Panc1 (cell line): ENCODE results near the gene MAGEF1. TPM values are rescaled to one million over a fixed set of nuclear protein-coding genes. Genes with fewer than 3 reads are reported as not detected.

Experiments used
- ATAC-seq: fragments of 200-7000 bp; cut with Tn5 transposase; 2 replicates; pipeline ENCODE4 v1.9.1; 2020; ENCODE audit warnings: mild to moderate bottlenecking, moderate library complexity
- BruUV-seq: library from RNA; stranded (reverse); fragments of 400-500 nt; replicated peaks from 2 replicates; lab custom pipeline; 2021; lab: Mats Ljungman, UMichigan
- CTCF ChIA-PET: fragments of 300-600 bp; sonication (Branson Sonifier 250); formaldehyde crosslinking; loops from one replicate; lab custom pipeline; 2022; ENCODE audit warnings: antibody characterized with exemption; lab: Charles Lee
- POLR2A ChIA-PET: fragments of 300-600 bp; sonication (Branson Sonifier 250); formaldehyde crosslinking; loops from one replicate; lab custom pipeline; 2022; ENCODE audit warnings: antibody characterized with exemption; lab: Charles Lee
- DNase-seq: peaks from one replicate; pipeline ENCODE4 v3.0.0-alpha.2; 2010; ENCODE audit warnings: low read depth, low spot score
- H3K27ac ChIP-seq: 2 replicates; pipeline ENCODE4 v1.5.1; 2011; ENCODE audit warnings: mild to moderate bottlenecking, low read length, inconsistent platforms
- H3K27me3 ChIP-seq: fragments of 200-500 bp; sonication (Bioruptor generic); 2 replicates; pipeline ENCODE4 v1.6.0; 2014; ENCODE audit warnings: low read length, inconsistent platforms; ENCODE audit not compliant: control insufficient read depth, insufficient read depth
- H3K36me3 ChIP-seq: fragments of 200-500 bp; sonication (Bioruptor generic); 2 replicates; pipeline ENCODE4 v1.5.1; 2014; ENCODE audit warnings: inconsistent platforms, mild to moderate bottlenecking, low read length, moderate library complexity; ENCODE audit not compliant: control insufficient read depth, insufficient read depth
- H3K4me1 ChIP-seq: 2 replicates; pipeline ENCODE4 v1.5.1; 2011; ENCODE audit warnings: inconsistent platforms, mild to moderate bottlenecking, low read length, moderate library complexity; ENCODE audit not compliant: control insufficient read depth, insufficient read depth
- H3K4me3 ChIP-seq, 2 experiments: 2 replicates each; pipeline ENCODE4 v1.5.1; 2011 to 2012; ENCODE audit warnings: low read depth in 2 of 2, low read length in 2 of 2, mild to moderate bottlenecking in 2 of 2, inconsistent platforms in 1 of 2, moderate library complexity in 1 of 2
- H3K9me3 ChIP-seq: fragments of 200-500 bp; sonication (Bioruptor generic); 2 replicates; pipeline ENCODE4 v1.5.1; 2014; ENCODE audit warnings: low read depth, mild to moderate bottlenecking, inconsistent platforms, low read length, moderate library complexity; ENCODE audit not compliant: control insufficient read depth, insufficient read depth
- CTCF ChIP-seq: fragments of 450-650 bp; IDR thresholded peaks from 2 replicates; pipeline ENCODE4 v1.5.1; 2017; ENCODE audit warnings: mild to moderate bottlenecking
- POLR2AphosphoS5 ChIP-seq: IDR thresholded peaks from 2 replicates; pipeline ENCODE4 v1.6.1; 2012; ENCODE audit warnings: mild to moderate bottlenecking, low read depth, low read length, moderate library complexity
- SIN3A ChIP-seq: IDR thresholded peaks from 2 replicates; pipeline ENCODE4 v1.6.1; 2012; ENCODE audit warnings: low read depth, mild to moderate bottlenecking, low read length, moderate library complexity, borderline replicate concordance; ENCODE audit not compliant: insufficient read depth
- TCF7L2 ChIP-seq: IDR thresholded peaks from 2 replicates; pipeline ENCODE4 v1.6.1; 2011; ENCODE audit warnings: mild to moderate bottlenecking, low read depth, low read length, inconsistent platforms
- in situ Hi-C: cut with HindIII; loops from 2 replicates; pipeline ENCODE4 v1.10.0; 2016; ENCODE audit warnings: low sequenced_read_pairs, low pct_unique_long_range_greater_than_20kb
- intact Hi-C: fragments of 100-400 bp; cut with micrococcal nuclease; formaldehyde crosslinking; loops from one replicate; pipeline ENCODE4 v1.10.0; 2022; ENCODE audit not compliant: unreplicated experiment
- total RNA-seq: library from RNA; stranded (reverse); gene quantifications from one replicate; pipeline ENCODE4 v1.2.1, GENCODE V29; 2021; ENCODE audit not compliant: unreplicated experiment
- TF ChIP-seq, protein P1 (sequence below), 2 experiments: IDR thresholded peaks; 2 replicates each; pipeline ENCODE4 v1.6.1; 2011 to 2012; ENCODE audit warnings: low read depth in 2 of 2, control low read depth in 1 of 2, low read length in 1 of 2, mild to moderate bottlenecking in 1 of 2, moderate library complexity in 1 of 2; ENCODE audit not compliant: insufficient read depth in 1 of 2

The MAGEF1 gene
- total RNA-seq, 1 experiment from 2014 or later = 27.7 TPM

GRCh38 chr3:184697845-184698244 is 14.0 kb downstream of the MAGEF1 start:
- no peaks in the 10 kb centered on the region for H3K36me3 ChIP-seq
- H3K4me1 ChIP-seq = no peaks in the 10 kb centered on the region
- in situ Hi-C loops (no loop called here), intact Hi-C loops (no loop called here)
- no peak overlapping the region for H3K27ac ChIP-seq
- no peaks in the 10 kb centered on the region for H3K27me3 ChIP-seq
- ChIA-PET CTCF (interaction anchor here (0.6 kb wide), 1 partner anchor 103 kb away, joined by 5 read pairs; no protein-coding TSS in a partner anchor), POLR2A (no interaction called here)
- TF ChIP-seq SIN3A = no peak
- TF ChIP-seq POLR2AphosphoS5 = no peak
- TF ChIP-seq, protein P1, sequence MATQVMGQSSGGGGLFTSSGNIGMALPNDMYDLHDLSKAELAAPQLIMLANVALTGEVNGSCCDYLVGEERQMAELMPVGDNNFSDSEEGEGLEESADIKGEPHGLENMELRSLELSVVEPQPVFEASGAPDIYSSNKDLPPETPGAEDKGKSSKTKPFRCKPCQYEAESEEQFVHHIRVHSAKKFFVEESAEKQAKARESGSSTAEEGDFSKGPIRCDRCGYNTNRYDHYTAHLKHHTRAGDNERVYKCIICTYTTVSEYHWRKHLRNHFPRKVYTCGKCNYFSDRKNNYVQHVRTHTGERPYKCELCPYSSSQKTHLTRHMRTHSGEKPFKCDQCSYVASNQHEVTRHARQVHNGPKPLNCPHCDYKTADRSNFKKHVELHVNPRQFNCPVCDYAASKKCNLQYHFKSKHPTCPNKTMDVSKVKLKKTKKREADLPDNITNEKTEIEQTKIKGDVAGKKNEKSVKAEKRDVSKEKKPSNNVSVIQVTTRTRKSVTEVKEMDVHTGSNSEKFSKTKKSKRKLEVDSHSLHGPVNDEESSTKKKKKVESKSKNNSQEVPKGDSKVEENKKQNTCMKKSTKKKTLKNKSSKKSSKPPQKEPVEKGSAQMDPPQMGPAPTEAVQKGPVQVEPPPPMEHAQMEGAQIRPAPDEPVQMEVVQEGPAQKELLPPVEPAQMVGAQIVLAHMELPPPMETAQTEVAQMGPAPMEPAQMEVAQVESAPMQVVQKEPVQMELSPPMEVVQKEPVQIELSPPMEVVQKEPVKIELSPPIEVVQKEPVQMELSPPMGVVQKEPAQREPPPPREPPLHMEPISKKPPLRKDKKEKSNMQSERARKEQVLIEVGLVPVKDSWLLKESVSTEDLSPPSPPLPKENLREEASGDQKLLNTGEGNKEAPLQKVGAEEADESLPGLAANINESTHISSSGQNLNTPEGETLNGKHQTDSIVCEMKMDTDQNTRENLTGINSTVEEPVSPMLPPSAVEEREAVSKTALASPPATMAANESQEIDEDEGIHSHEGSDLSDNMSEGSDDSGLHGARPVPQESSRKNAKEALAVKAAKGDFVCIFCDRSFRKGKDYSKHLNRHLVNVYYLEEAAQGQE (IDR thresholded peaks at IDR 0.05; ENCODE audit: insufficient read depth in 1 of 2, low read depth in 2 of 2, low read length in 1 of 2) = no peak
- TF ChIP-seq CTCF = no peak
- TF ChIP-seq TCF7L2 = no peak
- no TSS peak for BruUV-seq
- no peaks in the 10 kb centered on the region for H3K9me3 ChIP-seq
- H3K4me3 ChIP-seq = no peak overlapping the region
- ATAC-seq (0 out of 2 replicates have a peak, but pooled peaks have one; percentile 24), DNase-seq (no peak)

- H3K36me3 ChIP-seq = no peaks in the 10 kb centered on the region
- intact Hi-C loops (no loop called here), in situ Hi-C loops (no loop called here)
- no peaks in the 10 kb centered on the region for H3K9me3 ChIP-seq
- TF ChIP-seq CTCF (no peak), SIN3A (no peak), POLR2AphosphoS5 (no peak), TCF7L2 (no peak)
- TF ChIP-seq, protein P1 (IDR thresholded peaks at IDR 0.05; ENCODE audit: insufficient read depth in 1 of 2, low read depth in 2 of 2, low read length in 1 of 2) = no peak
- no peak overlapping the region for H3K4me3 ChIP-seq
- DNase-seq (no peak), ATAC-seq (no peak)
- no peaks in the 10 kb centered on the region for H3K4me1 ChIP-seq
- ChIA-PET CTCF (interaction anchor here (0.6 kb wide), 1 partner anchor 147 kb away, joined by 3 read pairs; no protein-coding TSS in a partner anchor), POLR2A (interaction anchor here (0.7 kb wide), 1 partner anchor 16 kb away, joined by 8 read pairs; no protein-coding TSS in a partner anchor)
- no peaks in the 10 kb centered on the region for H3K27me3 ChIP-seq
- H3K27ac ChIP-seq = no peak overlapping the region
- no TSS peak for BruUV-seq
Observed at GRCh38 chr3:184696697-184697096, 15.2 kb downstream of the MAGEF1 start.
